HepG2 (cell line): ENCODE data around the gene ACSS2. TPM values are rescaled to one million over a fixed set of nuclear protein-coding genes. Genes with fewer than 3 reads are reported as not detected.
A peak's percentile ranks its signal among the peaks of the same experiment; 100 is the strongest.

Source experiments
- ARNTL ChIP-seq: sonication (generic); formaldehyde crosslinking; IDR thresholded peaks from 2 replicates; pipeline ENCODE4 v1.4.0; 2020; ENCODE audit warnings: mild to moderate bottlenecking, missing genetic modification reagents
- ATRX ChIP-seq: sonication (generic); formaldehyde crosslinking; IDR thresholded peaks from 2 replicates; pipeline ENCODE4 v1.4.0; 2020; ENCODE audit warnings: missing genetic modification reagents, borderline replicate concordance
- CEBPG ChIP-seq: IDR thresholded peaks from 2 replicates; pipeline ENCODE4 v1.6.1; 2016
- DDIT3 ChIP-seq: sonication (generic); formaldehyde crosslinking; IDR thresholded peaks from 2 replicates; pipeline ENCODE4 v1.4.0; 2020; ENCODE audit warnings: mild to moderate bottlenecking, missing genetic modification reagents
- EEA1 ChIP-seq: sonication (generic); formaldehyde crosslinking; IDR thresholded peaks from 2 replicates; pipeline ENCODE4 v1.5.1; 2020; ENCODE audit warnings: mild to moderate bottlenecking, missing genetic modification reagents, borderline replicate concordance
- EP300 ChIP-seq, 3 experiments: sonication (generic) in 1 of 3; formaldehyde crosslinking in 1 of 3; IDR thresholded peaks; 2 replicates each; pipeline versions ENCODE4 v1.5.1 to v1.6.1; 2011 to 2020; ENCODE audit warnings: low read depth in 2 of 3, low read length in 2 of 3, borderline replicate concordance in 1 of 3, improper control_type of control experiment in 1 of 3, mild to moderate bottlenecking in 1 of 3, missing genetic modification reagents in 1 of 3, moderate library complexity in 1 of 3
- KAT7 ChIP-seq: IDR thresholded peaks from 2 replicates; pipeline ENCODE4 v1.6.1; 2018; ENCODE audit warnings: borderline replicate concordance, missing compliant biosample characterization
- MZF1 ChIP-seq: sonication (generic); formaldehyde crosslinking; IDR thresholded peaks from 2 replicates; pipeline ENCODE4 v1.8.1; 2023; ENCODE audit warnings: mild to moderate bottlenecking, missing genetic modification reagents, borderline replicate concordance
- PCBP1 ChIP-seq: fragments of 200-400 bp; formaldehyde crosslinking; IDR thresholded peaks from 2 replicates; pipeline ENCODE4 v1.6.1; 2017; ENCODE audit warnings: mild to moderate bottlenecking, low read depth, low read length, borderline replicate concordance
- SMAD9 ChIP-seq: sonication (generic); formaldehyde crosslinking; IDR thresholded peaks from 2 replicates; pipeline ENCODE4 v1.5.1; 2020; ENCODE audit warnings: mild to moderate bottlenecking, missing genetic modification reagents
- SRF ChIP-seq: IDR thresholded peaks from 2 replicates; pipeline ENCODE4 v1.6.1; 2011; ENCODE audit warnings: mild to moderate bottlenecking, low read depth, low read length, moderate library complexity
- ZMYM2 ChIP-seq: sonication (generic); formaldehyde crosslinking; IDR thresholded peaks from 2 replicates; pipeline ENCODE4 v1.8.0; 2022; ENCODE audit warnings: mild to moderate bottlenecking, missing genetic modification reagents
- ZNF281 ChIP-seq: sonication (generic); formaldehyde crosslinking; IDR thresholded peaks from 2 replicates; pipeline ENCODE4 v1.4.0; 2020; ENCODE audit warnings: missing genetic modification reagents, borderline replicate concordance
- ZNF318 ChIP-seq: sonication (generic); formaldehyde crosslinking; IDR thresholded peaks from 2 replicates; pipeline ENCODE4 v1.4.0; 2020; ENCODE audit warnings: mild to moderate bottlenecking, missing genetic modification reagents
- ZNF652 ChIP-seq: IDR thresholded peaks from 2 replicates; pipeline ENCODE4 v1.6.1; 2016; ENCODE audit warnings: low read depth, borderline replicate concordance
- ZNF761 ChIP-seq: sonication (generic); formaldehyde crosslinking; conservative IDR thresholded peaks from 2 replicates; pipeline ENCODE4 v1.4.0; 2020; ENCODE audit warnings: mild to moderate bottlenecking, missing genetic modification reagents
- ZSCAN30 ChIP-seq: sonication (generic); formaldehyde crosslinking; IDR thresholded peaks from 2 replicates; pipeline ENCODE4 v1.5.0; 2020; ENCODE audit warnings: mild to moderate bottlenecking, missing genetic modification reagents
- polyA plus RNA-seq, 8 experiments: library from polyadenylated mRNA; depleted of rRNA in 3 of 8; stranded (reverse) in 7 of 8; unstranded in 1 of 8; fragments of >200 nt; fragmentation: Illumina TruSeq in 4 of 8; extraction: Trizol in 4 of 8; gene quantifications; 2 replicates each; pipeline versions ENCODE4 v1.2.1 to v1.2.3, GENCODE V29; 2011 to 2016; ENCODE audit warnings: low read depth in 4 of 8, missing spikeins in 1 of 8, mixed read lengths in 1 of 8; ENCODE audit not compliant: insufficient read depth in 1 of 8
- total RNA-seq, 5 experiments: library from RNA; depleted of rRNA; stranded (reverse); fragments of >200 nt; fragmentation: Illumina TruSeq; extraction: Trizol; gene quantifications; 2 replicates each; pipeline ENCODE4 v1.2.3, GENCODE V29; 2016; ENCODE audit warnings: low read depth in 1 of 5

The ACSS2 gene
- total and polyA plus RNA-seq, 2 of the 13 experiments (the other 11 are each of a cell fraction or from before 2014, with no cell fraction given): 72.8 to 89.7 TPM

- TF ChIP-seq ZNF318 (CRISPR knock-in tag): 0 out of 2 replicates have a peak, but pooled peaks have one; percentile 15
- no peak for TF ChIP-seq ZMYM2 (CRISPR knock-in tag)
- TF ChIP-seq SRF: no peak
- TF ChIP-seq EP300 (IDR thresholded peaks at IDR 0.05; ENCODE audit: low read depth in 2 of 2, low read length in 2 of 2): no peak
- no peak for TF ChIP-seq EP300 (CRISPR knock-in tag; IDR thresholded peaks at IDR 0.05; ENCODE audit: borderline replicate concordance)
- no peak for TF ChIP-seq DDIT3 (CRISPR knock-in tag)
- no peak for TF ChIP-seq PCBP1
- TF ChIP-seq CEBPG: no peak
- no peak for TF ChIP-seq SMAD9 (CRISPR knock-in tag)
- TF ChIP-seq ZNF281 (CRISPR knock-in tag): no peak
- no peak for TF ChIP-seq ATRX
- TF ChIP-seq ZNF652 (CRISPR knock-in tag): no peak
- no peak for TF ChIP-seq ARNTL
- no peak for TF ChIP-seq MZF1 (CRISPR knock-in tag)
- peak; percentile 86; the same call in 1 of the 2 replicates for TF ChIP-seq EEA1 (CRISPR knock-in tag)
- no peak for TF ChIP-seq ZNF761
- no peak for TF ChIP-seq KAT7 (CRISPR knock-in tag)
- 0 out of 2 replicates have a peak, but pooled peaks have one; percentile 42 for TF ChIP-seq ZSCAN30 (CRISPR knock-in tag)
Measured at GRCh38 chr20:34876406-34877282, at the start of gene ACSS2 (continued).
